Stimulated activated CD8-positive, alpha-beta memory T cell treated with anti-CD3 and anti-CD28 coated beads, Interleukin-12 subunit alpha, Interleukin-12 subunit beta, amount 100 ng/mL, for 24 hours (primary cell): ENCODE results near the gene CRIP1.

Source experiments
- DNase-seq: peaks from one replicate; pipeline ENCODE4 v3.0.0-alpha.2; 2020; ENCODE audit errors: extremely low read depth

The CRIP1 gene

DNA sequence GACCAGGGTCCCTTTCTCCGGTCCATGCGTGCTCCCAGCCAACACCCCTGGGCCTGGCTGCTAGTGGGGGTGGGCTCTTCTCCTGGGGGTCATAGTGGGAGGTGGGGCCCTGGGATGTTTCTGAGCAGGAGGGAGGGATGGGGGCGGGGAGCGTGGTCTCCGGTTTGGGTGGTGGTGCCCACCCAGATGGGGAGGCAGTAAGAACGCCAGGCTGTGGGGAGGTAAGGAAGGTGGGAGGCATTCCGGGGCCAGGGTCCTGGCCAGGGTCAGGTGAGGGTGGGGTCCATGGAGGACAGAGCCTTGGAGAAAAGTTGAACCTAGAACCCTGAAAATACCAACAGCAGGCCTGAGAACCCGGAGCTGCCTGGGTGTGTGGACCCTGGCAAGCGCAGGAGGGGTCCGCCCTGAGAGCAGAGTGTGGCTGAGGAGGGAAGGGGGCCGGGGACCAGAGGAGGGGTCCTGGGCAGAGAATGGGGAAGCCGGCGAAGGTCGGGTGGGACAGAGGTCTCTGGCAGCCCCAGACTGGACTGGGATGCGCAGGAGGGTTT is 6.4 kb upstream of the CRIP1 start:
- DNase-seq = no peak

DNA sequence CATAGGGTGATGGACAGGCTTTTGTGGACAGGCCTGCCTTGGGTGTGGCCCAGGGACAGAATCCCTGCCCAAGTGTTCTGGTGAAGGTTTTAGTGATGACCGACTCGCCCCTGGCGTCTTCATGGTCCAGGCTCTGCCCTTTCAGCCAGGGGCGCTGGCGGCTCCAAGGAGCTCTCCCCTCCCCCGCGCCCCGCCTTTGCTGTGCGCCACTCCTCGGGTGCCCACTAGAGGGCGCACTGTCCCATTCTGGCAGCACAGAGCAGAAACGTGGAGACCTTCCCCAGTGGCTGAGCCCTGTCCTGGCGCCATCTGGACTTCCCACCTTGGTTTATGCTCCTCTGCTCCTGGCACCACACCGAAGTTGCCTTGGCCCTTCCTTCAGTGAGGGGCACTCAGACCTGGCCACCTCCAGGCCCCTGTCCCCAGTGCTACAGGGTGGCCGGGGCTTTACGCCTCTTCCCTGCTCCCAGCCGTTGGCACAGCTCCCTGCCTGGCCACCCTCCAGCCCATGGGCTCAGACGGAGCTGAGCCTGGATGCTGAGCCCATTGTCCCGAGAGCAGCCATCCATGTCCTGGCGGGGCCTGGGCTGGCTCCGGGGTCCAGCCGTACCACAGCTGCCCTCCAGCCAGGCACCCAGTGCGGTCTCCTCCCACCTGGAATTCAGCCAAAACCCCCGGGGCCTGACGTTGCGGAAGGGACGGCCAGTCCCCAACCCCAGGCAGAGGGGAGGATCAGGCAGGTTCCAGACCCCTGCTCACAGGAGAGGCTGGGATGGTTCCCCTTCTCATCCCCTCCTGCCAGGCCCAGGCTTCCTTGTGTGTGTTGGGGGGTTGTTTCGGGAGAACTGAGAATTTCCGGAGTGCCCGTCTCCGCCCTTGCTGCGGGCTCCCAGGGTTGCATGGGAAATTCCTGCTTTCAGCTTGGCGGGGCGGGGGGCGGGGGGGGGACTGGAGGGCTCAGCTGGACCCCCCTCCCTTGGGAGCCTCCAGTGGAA is 5.6 kb upstream of the CRIP1 start:
- DNase-seq = peak; percentile 62

DNA sequence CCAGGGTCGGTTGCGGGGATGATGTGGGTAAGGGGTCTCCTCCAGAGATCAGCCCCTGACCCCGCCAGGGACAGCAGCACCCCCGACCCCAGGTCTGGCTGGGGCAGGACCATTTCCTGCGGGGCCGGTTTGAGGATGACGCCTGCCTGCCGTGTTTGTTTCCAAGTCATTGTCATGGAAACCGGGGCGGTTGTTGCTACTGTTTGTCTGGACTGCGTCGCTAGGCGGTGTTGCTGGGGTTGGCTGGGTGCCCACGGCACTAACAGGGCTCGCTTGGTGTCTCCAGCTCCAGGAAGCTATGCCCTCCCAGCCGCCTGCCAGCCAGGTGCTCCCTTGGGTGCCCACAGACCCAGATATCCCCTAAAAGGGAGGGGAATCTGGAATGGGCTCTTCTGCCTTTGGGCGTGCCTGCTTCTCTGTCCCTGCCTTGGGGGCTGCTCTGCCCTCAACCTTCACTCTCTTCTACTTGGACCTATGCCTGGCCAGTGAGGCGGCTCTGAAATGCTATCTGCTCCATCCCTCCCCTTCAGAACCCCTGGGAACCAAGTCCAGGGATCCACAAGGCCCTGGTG is 4.7 kb upstream of the CRIP1 start:
- DNase-seq = peak; percentile 72

DNA sequence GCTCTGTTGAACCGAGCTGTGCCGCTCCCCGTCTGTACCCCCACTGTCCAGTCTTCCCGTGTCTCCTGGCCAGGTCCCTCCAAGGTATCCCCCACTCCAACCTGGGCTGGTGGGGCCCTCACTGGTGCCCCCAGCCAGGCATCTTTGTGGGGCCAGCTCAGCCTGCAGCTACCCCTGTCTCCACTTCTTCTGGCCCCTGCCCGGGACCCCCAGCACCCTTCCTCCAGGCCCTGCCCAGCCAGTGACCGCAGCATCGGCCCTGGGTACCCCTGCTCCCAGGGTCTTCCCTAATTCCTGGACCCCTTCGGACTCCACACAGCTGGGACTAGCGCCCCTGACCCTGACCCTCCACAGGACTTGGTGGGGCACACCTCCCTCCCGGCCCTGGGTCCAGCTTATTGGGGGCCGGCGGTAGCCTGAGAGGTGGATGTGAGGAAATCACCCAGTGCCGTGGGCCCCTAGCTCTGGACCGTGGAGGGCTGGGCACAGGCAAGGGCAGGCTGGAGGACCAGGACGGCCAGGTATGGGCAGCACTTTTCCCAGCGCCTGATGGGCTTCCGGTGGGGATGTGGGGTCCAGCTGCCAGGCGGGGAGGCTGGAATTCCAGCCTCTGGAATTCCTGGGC is 4.1 kb upstream of the CRIP1 start:
- DNase-seq = no peak

DNA sequence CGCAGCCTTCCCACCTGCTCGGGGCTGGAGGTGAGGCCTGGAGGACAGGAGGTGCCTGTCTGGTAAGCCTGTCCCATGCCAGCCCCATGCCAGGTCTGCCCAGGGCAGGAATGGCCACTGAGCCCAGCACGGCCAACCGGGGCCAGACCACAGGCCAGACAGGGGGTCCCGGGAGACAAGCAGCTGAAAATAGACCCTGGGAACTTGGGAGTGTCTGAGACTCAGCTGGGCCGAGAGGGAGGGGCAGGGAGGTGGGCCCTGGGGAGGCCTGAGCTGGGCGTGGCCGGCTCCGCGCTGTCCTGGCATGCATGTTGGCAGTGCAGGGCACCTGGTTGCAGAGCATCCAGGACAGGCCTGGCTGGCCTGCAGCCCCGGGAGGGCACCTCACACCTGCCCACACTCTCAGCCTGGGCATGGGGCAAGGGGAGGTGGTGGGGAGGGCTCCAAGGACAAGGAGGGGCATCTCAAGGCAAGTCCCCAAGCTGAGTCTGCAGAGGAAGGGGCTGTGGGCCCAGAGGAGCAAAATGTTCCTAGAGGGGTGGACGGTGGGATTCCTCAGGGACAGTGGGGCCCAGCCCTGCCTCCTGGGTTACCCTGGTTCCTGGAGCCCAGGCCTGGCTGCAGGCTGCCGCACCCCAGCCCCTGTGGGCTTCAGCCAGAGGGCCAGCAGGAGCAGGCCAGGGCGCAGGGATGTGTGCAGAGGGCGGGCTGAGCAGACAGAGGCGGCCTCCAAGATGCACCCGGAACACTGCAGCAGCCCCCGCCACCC is 3.2 kb upstream of the CRIP1 start:
- DNase-seq = no peak

DNA sequence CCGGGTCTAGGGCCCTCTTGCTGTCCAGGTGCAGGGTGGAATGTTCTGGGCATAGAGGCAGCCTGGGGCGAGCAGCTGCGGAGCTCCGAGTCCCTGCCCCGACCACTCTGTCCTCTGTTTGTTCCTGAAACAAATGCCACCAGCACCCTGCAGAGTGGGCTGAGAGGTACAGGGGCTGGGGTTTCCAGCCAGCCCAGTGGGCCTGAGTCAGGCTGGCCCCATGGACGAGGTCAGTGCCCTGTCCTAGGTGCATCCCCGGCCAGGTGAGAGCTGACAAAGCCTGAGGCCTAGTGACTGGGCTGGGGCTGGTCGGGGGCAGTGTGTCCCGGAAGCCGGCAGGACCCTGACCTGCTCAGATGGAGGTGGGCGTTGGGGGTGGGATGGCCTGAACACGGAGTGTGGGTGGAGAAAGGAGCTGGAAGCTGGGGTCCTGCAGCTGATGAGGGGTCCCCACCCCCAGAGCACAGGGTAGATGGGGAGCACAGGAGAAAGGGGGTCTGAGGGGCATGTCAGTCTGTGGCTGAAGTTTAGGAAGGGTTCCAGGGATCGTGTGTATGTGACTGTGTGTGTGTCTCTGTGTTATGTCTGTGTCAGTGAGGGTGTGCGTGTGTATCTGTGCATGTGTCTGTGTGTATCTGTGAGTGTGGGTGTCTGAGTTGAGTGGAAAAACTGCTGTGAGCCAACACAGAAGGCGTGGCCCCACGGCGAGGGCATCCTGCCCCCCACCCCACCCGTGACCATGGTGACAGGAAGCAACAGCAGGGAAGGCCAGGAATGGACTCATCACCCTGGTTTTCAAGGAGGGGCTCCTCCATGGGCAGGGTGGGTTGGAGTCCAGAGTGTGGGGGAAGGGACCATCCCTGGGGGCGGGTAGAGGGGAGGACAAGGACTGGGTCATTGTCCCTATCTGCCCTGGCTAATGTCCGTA is 2.4 kb upstream of the CRIP1 start:
- DNase-seq = no peak

DNA sequence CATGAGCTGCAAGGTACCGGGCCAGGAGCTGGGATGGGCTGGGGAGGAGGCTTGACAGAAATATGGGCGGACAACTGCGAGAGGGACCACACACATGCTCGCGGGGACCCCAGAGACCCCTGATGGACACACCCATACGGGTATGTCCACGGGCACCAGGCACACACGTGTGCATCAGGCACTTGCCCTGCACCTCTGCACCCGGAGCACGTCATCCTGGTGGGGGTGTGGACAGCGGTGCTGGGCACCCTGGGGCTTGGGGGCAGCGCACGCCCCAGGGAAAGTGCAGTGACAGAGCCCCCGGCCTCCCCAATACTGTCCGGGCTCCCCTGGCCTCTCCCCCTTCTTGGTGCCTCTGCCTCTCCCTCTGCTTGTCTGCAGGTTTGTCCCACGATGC is 1.7 kb upstream of the CRIP1 start:
- DNase-seq = no peak

DNA sequence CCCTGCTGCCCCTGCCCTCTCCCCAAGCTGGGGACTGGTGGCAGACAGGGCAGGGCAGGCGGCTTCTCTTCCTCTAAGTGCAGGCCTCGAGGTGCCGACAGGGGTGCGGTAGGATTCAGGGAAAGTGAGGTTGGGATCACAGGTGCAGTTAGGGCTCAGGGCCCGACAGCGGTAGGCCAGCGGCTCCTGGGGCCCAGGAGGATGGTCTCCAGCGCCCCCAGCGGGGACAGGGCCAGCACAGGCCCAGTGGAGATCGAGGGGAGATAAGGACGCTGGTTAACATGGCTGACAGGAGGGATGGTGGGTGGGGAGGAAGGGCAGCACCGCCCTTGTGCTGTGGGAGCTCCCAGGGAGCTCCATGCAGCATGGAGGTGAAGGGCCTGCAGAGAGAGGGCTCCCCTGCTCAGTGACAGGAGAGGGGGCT is 935 bp upstream of the CRIP1 start:
- no peak for DNase-seq

DNA sequence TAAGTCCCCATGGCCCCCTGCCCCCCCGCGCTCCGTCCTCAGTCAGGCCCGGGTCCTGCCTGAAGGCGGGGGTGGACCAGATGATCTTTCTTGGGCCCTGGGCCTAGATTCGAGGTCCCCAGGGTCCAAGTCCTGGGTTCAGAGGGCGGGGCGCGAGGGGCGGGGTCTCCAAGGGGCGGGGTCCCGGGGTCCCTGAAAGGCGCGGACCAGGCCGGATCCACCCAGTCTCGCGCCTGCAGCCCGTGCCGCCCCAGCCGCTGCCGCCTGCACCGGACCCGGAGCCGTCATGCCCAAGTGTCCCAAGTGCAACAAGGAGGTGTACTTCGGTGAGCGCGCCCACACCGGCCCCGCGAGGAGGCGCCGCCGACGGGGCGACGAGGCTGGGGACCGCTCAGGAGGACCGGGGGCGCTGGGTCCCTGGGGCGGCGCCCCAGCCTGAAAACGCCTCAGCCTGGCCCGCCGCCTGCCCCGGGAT is 325 bp downstream of the CRIP1 start:
- no peak for DNase-seq

DNA sequence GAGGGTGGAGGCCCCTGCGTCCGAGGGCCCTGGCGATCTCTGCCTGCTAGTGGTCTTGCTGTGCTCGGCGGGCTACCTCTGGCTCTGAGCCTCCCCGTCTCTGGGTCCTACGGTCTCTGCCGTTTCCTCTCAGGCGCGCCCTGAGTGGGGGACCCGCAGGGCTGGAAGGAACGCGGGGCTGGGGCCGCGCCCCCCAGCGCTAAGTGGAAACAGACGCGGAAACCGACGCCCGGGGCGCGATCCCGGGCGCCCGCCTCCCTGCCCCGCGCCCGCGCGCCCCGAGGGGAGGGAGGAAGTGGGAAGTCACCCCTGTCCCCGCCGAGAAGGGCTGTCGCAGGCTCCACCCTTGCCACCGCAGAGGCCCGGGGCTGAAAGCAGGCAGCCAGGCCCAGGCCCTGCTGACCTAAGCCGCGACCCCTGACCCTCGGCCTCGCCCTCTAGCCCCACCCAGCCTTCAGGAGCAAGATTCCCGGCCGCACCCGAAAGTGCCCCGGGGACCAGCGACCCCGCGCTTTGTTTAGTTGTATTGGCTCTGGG is 831 bp downstream of the CRIP1 start:
- DNase-seq = no peak

DNA sequence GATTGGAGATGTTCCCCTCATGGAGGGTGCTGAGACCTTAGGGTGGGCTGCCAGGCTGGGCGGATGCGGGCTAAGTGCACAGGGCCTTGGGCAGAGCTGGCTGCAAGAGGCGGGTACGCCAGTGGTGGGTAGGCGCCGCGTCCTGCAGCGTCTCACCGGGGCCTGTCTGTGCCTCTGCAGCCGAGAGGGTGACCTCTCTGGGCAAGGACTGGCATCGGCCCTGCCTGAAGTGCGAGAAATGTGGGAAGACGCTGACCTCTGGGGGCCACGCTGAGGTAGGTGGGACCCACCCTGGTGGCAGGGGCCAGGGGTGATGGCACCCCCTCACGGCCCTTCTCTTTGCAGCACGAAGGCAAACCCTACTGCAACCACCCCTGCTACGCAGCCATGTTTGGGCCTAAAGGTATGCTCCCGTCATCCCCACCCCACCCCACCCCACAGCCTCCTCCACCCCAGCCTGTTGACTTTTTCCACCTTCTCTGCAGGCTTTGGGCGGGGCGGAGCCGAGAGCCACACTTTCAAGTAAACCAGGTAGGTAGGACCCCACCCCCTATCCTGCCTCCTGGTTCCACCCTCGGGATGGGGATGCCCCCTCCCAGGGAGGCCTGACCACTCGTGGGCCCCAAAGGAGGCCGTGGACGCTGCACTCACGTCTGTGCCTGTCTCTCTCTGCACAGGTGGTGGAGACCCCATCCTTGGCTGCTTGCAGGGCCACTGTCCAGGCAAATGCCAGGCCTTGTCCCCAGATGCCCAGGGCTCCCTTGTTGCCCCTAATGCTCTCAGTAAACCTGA is 1.5 kb downstream of the CRIP1 start:
- DNase-seq = no peak

DNA sequence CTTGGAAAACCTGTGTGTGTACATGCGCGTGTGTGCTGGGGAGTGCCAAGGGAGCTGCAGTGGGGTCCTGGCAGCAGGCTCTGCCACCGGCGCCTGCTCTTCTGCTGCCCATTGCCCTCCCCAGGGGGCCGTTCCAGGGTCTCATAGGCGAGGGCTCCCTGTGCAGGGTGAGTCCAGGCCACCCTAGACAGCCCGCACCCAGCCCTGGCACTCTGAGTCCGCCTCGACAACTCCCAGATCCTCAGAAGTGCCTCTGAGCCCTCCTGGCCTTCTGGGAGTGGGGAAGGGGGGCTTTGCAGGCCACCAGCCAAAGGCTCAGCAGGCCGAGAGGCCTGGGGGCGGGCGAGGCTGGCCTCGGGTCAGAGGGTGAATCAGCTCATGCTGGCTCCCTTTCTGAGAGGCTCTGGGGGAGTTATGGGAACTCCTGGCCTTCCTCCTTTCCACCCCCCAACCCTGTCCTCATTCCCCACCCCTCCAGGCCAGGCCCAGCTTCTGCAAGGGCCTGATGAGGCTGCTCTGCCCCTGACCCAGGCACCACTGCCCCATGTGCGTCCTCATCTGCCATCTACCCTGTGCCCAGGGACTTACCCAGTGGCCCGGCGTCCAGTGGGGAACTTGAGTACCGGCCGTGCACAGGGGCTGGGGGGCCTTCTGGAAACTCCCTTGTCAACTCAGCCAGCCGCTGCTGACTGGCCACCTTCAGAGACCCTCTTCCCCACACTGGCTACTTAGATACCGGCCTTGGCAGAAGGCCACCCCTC is 2.3 kb downstream of the CRIP1 start:
- DNase-seq = no peak

DNA sequence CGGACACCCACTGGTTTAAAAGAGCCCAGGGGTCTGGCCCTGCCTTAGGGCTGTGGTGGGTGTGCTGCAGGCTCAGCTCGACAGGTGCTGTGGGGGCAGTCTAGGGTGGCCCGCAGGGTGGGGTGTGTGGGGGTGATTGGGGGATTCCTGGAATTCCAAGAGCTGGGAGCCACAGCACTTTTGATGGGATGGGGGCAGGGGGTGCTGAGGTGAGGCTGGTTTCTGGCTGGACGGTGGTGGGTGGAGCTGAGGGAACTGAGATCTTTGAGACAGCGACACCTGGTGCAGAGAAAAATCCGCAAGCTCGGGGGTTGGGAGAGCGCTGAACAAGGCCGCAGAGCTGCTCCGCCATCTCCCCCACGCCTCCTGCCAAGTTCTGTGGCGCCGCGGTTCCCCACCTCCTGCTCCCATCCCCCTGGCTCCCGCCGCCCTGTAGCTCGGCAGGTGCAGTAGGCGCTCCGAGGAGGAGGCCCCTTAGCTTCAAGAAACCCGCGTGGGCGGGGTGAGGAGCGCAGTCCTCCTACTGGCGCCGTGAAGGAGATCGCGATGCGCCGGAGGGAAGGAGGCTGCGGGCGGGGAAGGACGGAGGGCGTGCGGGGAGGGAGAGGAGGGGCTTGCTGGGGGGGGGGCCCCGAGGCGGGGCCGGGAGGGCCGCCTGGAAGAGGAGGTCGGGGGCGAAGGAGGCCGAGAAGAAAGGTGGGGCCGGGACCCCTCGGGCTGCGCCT is 3.0 kb downstream of the CRIP1 start:
- DNase-seq = peak; percentile 58

DNA sequence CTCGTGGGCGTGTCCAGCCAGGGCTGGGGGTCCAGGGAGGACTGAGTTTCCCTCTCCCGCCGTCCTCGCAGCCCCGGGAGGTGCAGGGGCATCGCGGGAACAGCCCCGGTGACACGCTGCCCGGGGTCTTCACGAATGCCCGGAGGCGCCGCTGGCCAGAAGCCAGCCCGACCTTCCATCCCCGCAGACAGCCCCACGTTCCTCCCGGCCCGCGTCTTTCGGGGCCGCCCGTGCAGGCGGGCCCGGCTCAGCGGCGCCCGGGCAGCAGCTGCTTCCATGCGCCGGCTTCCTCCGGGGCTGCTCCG is 3.5 kb downstream of the CRIP1 start:
- DNase-seq = no peak

DNA sequence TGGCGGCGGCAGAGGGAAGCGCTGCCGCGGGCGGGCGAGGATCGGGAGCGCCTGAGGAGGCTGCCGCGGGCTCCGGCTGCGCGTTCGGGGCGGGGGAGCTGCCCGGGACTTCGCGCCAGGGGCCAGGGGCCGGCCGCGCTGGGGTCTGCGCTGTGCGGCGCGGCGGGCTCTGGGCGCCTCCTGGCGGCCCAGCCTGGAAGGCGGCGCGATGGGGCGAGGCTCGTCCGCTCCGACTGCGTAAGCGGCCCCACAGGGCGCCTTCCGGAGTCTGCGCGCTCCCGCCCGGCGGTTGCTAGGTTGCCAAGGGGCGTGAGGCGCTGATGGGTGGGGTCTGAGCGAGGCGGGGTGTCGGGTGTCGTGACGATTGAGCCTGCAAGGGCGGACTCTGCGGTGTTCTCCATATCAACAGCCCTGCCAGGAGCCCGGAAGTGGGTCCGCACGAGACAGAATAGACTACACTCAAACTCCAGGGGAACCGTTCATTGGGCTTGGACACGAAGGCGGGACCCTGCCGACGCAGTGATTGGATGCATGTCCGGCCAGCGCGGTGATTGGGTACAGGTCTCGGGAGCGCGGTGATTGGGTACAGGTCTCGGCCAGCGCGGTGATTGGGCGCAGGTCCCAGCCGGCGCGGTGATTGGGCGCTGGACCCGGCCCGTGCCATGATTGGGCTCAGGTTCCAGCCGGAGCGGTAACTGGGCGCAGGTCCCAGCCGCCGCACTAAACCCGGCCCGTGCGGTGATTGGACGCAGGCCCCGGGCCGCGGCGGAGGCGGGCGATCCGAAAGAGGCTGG is 4.1 kb downstream of the CRIP1 start, which contains the start of gene TEDC1:
Gene TEDC1 (plus strand): TSS at position 675 of the 794 bp plus-strand sequence. CDS start 130 bp downstream, outside the sequence.
- peak; percentile 99 for DNase-seq

DNA sequence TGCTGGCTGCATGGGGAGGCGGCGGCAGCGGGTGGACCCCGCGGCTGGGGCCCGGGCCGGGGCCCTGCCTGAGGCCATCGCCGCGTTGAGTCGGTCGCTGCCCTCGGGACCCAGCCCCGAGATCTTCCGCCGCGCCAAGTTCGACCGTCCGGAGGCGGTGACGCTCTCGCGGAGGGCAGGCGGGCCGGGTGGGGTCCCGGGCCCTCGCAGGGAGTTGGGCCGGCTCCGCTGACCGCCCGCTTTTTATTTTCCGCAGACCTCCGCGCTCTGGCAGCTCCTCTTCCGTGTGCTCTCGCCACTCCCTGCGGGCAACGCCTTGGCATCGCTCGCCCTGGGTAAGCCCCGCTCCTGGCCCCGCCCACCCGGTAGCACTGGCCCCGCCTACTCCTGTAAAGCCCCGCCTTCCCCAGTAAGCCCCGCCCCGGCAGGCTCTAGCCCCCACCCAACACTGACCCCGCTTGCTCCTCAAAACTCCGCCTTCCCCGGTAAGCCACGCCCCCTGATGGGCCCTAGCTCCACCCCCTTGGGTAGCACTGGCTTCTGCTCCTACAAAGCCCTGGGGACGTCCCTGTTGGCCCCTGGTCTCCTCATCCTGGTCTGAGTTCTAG is 4.8 kb downstream of the CRIP1 start:
- peak; percentile 69 for DNase-seq
